ENCODE measurements around the gene KMT2C. TPM values are rescaled to one million over a fixed set of nuclear protein-coding genes. Genes with fewer than 3 reads are reported as not detected.
"Not testable (repeated sequence)": the region's sequence is repeated elsewhere in the genome, so short reads cannot be mapped to it uniquely, and the experiment has no call there.

The KMT2C gene
- total RNA-seq, 1 donor = 122 TPM

DNA sequence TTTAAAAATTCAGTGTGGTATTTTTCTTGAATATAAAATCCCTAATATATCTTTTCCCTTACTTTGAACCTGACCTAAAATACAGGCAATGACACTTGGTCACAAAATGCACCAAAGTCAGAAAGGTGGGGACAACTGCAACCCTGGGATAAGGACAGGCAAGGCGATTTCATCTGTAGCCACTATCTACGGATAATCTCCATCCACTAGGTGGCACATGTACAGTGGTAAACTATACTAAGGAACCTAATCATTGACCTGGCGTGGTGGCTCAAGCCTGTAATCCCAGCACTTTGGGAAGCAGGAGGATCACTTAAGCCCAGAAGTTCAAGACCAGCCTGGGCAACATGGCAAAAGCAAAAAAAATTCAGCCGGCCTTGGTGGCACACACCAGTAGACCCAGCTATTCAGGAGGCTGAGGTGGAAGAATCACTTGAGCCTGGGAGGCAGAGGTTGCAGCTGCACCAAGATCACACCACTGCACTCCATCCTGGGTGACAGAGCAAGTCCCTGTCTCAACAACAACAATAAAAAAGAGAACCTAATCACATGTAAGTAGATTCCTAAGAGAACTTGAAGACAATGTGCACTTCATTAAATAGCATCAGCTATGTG is 98.9 kb downstream of the KMT2C start:
- no peaks in the 10 kb centered on the region for H3K9me3 ChIP-seq (ENCODE audit: low read depth, low read length)
- no peak overlapping the region for H3K4me3 ChIP-seq (ENCODE audit: low read length)
- no peaks in the 10 kb centered on the region for H3K27me3 ChIP-seq (ENCODE audit: insufficient read depth, low read length)
- H3K4me1 ChIP-seq (ENCODE audit: insufficient read depth, low read length) = peaks cover 44% of the 10 kb centered on the region

GRCh38 chr7:152335900-152336571 is 99.8 kb downstream of the KMT2C start:
- Histone ChIP-seq H3K27me3 (ENCODE audit: insufficient read depth, low read length) (no peaks in the 10 kb centered on the region), H3K4me3 (ENCODE audit: low read length) (no peak overlapping the region), H3K4me1 (ENCODE audit: insufficient read depth, low read length) (peaks cover 40% of the 10 kb centered on the region), H3K9me3 (ENCODE audit: low read depth, low read length) (no peaks in the 10 kb centered on the region)

DNA sequence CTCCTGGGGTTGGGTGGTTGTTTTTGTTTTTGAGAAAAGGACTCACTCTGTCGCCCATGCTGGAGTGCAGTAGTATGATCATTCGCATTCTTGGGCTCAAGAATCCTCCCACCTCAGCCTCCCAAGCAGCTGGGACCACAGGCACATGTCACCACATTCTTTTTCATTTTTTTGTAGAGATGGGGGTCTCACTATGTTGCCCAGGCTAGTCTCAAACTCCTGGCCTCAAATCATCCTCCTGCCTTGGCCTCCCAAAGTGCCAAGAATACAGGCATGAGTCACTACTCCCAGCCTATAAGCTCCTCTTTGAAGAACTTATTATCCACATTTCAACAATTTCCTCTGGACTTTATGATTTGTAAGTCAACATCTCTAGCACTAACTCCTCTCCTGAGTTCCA is 102.7 kb downstream of the KMT2C start:
- no peaks in the 10 kb centered on the region for H3K27me3 ChIP-seq (ENCODE audit: insufficient read depth, low read length)
- H3K9me3 ChIP-seq (ENCODE audit: low read depth, low read length) = no peaks in the 10 kb centered on the region
- H3K4me1 ChIP-seq (ENCODE audit: insufficient read depth, low read length) = peaks cover 35% of the 10 kb centered on the region
- H3K4me3 ChIP-seq (ENCODE audit: low read length) = no peak overlapping the region

DNA sequence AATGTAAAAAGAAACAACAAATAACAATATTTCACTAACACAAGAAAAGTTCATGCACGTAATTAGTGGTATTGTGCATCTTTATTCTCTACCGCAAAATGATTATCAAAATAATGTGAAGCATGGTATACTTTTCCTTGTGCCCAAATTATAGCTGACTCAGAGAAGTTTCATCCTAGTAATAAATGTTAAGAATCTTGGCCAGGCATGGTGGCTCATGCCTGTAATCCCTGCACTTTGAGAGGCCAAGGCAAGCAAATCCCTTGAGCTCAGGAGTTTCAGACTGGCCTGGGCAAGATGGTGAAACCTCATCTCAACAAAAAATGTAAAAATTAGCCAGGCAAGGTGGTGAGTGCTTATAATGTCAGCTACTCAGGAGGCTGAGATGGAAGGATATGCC is 105.0 kb downstream of the KMT2C start:
- H3K4me3 ChIP-seq (ENCODE audit: low read length) = no peak overlapping the region
- no peaks in the 10 kb centered on the region for H3K9me3 ChIP-seq (ENCODE audit: low read depth, low read length)
- H3K4me1 ChIP-seq (ENCODE audit: insufficient read depth, low read length) = peaks cover 20% of the 10 kb centered on the region
- H3K27me3 ChIP-seq (ENCODE audit: insufficient read depth, low read length) = no peaks in the 10 kb centered on the region

DNA sequence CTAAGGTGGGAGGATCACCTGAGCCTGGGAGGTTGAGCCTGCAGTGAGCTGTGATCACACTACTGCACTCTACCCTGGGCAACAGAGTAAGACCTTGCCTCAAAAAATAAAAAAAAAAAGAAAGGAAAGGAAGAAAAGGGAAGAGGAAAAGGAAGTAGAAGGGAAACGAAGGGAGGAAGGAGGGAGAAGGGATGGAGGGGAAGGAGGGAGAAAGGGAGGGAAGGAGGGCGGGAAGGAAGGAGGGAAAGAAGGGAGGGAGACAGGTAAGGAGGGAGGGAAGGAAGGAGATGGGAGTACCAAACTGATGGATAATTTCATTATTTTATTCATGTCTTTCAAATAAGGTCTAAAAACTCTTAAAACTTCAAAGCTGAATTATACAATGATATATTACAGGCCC is 106.3 kb downstream of the KMT2C start:
- Histone ChIP-seq H3K9me3 (ENCODE audit: low read depth, low read length) (no peaks in the 10 kb centered on the region), H3K4me3 (ENCODE audit: low read length) (no peak overlapping the region), H3K4me1 (ENCODE audit: insufficient read depth, low read length) (peaks cover 9% of the 10 kb centered on the region), H3K27me3 (ENCODE audit: insufficient read depth, low read length) (no peaks in the 10 kb centered on the region)

DNA sequence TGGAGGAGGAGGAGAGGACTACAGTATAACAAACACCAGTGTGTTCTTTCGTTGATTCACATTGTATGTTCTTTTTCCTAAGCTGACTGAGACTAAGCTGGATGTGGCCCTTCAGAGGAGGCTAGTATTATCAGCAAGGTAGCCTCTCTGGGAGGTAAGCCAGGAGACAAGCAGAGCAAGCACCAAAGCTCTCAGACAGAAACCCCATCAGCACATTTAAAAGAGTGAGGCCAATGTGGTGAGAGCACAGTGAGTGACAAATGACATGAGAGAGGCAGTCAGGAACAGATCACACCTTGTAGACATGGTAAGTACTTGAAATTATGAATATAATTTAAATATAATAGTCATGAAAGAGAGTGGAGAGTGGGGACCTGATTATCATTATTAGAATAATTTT is 107.6 kb downstream of the KMT2C start:
- Histone ChIP-seq H3K4me3 (ENCODE audit: low read length) (no peak overlapping the region), H3K4me1 (ENCODE audit: insufficient read depth, low read length) (peaks cover 5% of the 10 kb centered on the region), H3K27me3 (ENCODE audit: insufficient read depth, low read length) (no peaks in the 10 kb centered on the region), H3K9me3 (ENCODE audit: low read depth, low read length) (no peaks in the 10 kb centered on the region)

DNA sequence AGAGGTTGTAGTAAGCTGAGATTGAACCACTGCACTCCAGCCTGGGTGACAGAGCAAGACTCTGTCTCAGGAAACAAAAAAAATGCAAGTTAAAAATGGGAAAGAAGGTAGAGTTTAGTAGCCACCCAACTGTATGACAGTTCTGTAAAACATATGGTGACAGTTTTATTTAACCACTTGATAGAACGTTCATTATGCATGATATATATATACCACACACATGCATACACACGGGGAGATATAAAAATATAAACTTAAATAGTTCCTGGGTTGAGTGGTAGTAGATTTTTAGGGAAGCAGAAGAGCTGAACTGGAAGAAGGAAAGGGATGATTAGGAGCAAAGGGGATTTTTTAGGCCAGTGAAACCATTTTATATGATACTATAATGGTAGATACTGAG is 120.0 kb downstream of the KMT2C start:
- H3K9me3 ChIP-seq (ENCODE audit: low read depth, low read length) = no peaks in the 10 kb centered on the region
- H3K27me3 ChIP-seq (ENCODE audit: insufficient read depth, low read length) = no peaks in the 10 kb centered on the region
- H3K4me1 ChIP-seq (ENCODE audit: insufficient read depth, low read length) = peaks cover 12% of the 10 kb centered on the region
- no peak overlapping the region for H3K4me3 ChIP-seq (ENCODE audit: low read length)

GRCh38 chr7:152313831-152314604 is 121.8 kb downstream of the KMT2C start:
- Histone ChIP-seq H3K4me3 (ENCODE audit: low read length) (no peak overlapping the region), H3K27me3 (ENCODE audit: insufficient read depth, low read length) (no peaks in the 10 kb centered on the region), H3K4me1 (ENCODE audit: insufficient read depth, low read length) (peaks cover 12% of the 10 kb centered on the region), H3K9me3 (ENCODE audit: low read depth, low read length) (no peaks in the 10 kb centered on the region)

GRCh38 chr7:152313217-152313616 is 122.6 kb downstream of the KMT2C start:
- Histone ChIP-seq H3K27me3 (ENCODE audit: insufficient read depth, low read length) (no peaks in the 10 kb centered on the region), H3K9me3 (ENCODE audit: low read depth, low read length) (no peaks in the 10 kb centered on the region), H3K4me3 (ENCODE audit: low read length) (no peak overlapping the region), H3K4me1 (ENCODE audit: insufficient read depth, low read length) (peaks cover 12% of the 10 kb centered on the region)

GRCh38 chr7:152312316-152312715 is 123.5 kb downstream of the KMT2C start:
- no peak overlapping the region for H3K4me3 ChIP-seq (ENCODE audit: low read length)
- H3K27me3 ChIP-seq (ENCODE audit: insufficient read depth, low read length) = no peaks in the 10 kb centered on the region
- H3K9me3 ChIP-seq (ENCODE audit: low read depth, low read length) = no peaks in the 10 kb centered on the region
- H3K4me1 ChIP-seq (ENCODE audit: insufficient read depth, low read length) = peaks cover 7% of the 10 kb centered on the region

- Histone ChIP-seq H3K27me3 (ENCODE audit: insufficient read depth, low read length) (no peaks in the 10 kb centered on the region), H3K9me3 (ENCODE audit: low read depth, low read length) (no peaks in the 10 kb centered on the region), H3K4me3 (ENCODE audit: low read length) (no peak overlapping the region), H3K4me1 (ENCODE audit: insufficient read depth, low read length) (no peaks in the 10 kb centered on the region)
Measured at GRCh38 chr7:152307902-152308301, 127.9 kb downstream of the KMT2C start.

- not testable (repeated sequence) for H3K4me3 ChIP-seq (ENCODE audit: low read length); H3K9me3 ChIP-seq (ENCODE audit: low read depth, low read length); H3K27me3 ChIP-seq (ENCODE audit: insufficient read depth, low read length); H3K4me1 ChIP-seq (ENCODE audit: insufficient read depth, low read length)
Measured at GRCh38 chr7:152299542-152300143, 136.2 kb downstream of the KMT2C start.

DNA sequence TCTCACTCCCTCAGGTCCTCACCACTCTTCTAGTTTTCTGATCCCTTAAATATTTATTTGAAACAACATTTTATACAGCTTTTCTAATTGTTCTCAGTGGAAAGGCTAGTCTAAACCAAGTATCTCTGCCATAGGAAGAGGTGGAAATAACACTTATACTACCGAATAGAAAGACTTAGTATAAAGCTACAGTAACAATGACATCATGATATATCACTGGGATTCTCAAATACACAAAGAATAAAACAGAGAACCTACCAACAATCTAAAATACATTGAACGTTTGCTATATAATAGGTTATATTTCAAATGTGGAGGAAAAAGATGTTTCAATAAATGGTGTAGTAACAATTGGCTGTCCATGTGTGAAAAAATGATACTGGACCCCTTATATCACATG is 142.9 kb downstream of the KMT2C start:
- H3K9me3 ChIP-seq (ENCODE audit: low read depth, low read length) = peaks cover 9% of the 10 kb centered on the region
- no peak overlapping the region for H3K4me3 ChIP-seq (ENCODE audit: low read length)
- no peaks in the 10 kb centered on the region for H3K4me1 ChIP-seq (ENCODE audit: insufficient read depth, low read length)
- no peaks in the 10 kb centered on the region for H3K27me3 ChIP-seq (ENCODE audit: insufficient read depth, low read length)

DNA sequence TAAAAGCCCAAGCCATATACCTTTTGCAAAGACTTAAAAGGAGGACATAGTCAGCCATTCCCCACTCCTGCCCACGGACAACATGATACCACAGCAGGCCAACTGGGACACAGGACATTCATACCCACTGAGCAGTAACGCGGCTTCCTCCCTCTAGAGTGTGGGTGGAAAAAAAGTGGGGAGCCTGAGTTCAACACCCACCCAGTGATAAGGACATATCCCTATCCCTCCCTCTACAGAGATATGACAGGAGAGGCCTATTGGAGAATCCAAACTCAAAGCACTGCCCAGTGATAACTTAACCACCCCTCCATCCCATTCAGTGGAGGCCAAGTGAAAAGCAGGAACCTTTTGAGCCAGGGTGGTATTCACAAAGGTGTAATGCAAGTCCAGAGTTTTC is 148.8 kb downstream of the KMT2C start:
- H3K4me3 ChIP-seq (ENCODE audit: low read length); H3K4me1 ChIP-seq (ENCODE audit: insufficient read depth, low read length); H3K27me3 ChIP-seq (ENCODE audit: insufficient read depth, low read length); H3K9me3 ChIP-seq (ENCODE audit: low read depth, low read length): not testable (repeated sequence)

DNA sequence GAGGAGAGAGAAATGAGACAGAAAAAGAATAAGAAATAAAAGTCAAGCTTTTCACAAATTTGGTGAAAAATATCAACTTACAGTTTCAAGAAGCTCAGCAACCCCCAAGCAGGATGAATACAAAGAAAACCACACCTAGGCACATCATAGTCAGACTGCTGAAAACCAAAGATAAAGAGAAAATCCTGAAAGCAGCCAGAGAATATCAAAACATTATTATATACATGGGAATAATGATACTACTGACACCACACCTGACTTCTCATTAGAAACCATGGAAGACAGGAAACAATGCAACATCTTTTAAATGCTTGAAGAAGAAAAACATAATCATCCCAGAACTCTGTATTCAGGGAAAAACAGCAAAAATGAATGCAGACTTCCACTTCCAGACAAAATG is 149.6 kb downstream of the KMT2C start:
- H3K4me3 ChIP-seq (ENCODE audit: low read length); H3K4me1 ChIP-seq (ENCODE audit: insufficient read depth, low read length); H3K9me3 ChIP-seq (ENCODE audit: low read depth, low read length); H3K27me3 ChIP-seq (ENCODE audit: insufficient read depth, low read length): not testable (repeated sequence)

Measured in mononuclear cell (primary cell).